ENCODE data around the gene E4F1. TPM values are rescaled to one million over a fixed set of nuclear protein-coding genes. Genes with fewer than 3 reads are reported as not detected.

Gene E4F1
- total and polyA plus RNA-seq, 2 of the 13 experiments (the other 11 are each of a cell fraction or from before 2014, with no cell fraction given), result 13.8 to 19.5 TPM

GRCh38 chr16:2226245-2226793 is 2.9 kb downstream of the E4F1 start (continued):
- no peak for TF ChIP-seq ZNF280D (CRISPR knock-in tag; IDR thresholded peaks at IDR 0.05)
- TF ChIP-seq ZNF782 (CRISPR knock-in tag; IDR thresholded peaks at IDR 0.05; ENCODE audit: borderline replicate concordance), result no peak
- no peak for TF ChIP-seq ZNF761 (CRISPR knock-in tag; conservative IDR thresholded peaks at IDR 0.05)
- no peak for TF ChIP-seq ZBTB43 (CRISPR knock-in tag; conservative IDR thresholded peaks at IDR 0.05)
- peak; percentile 68; the same call in 1 of the 2 replicates for TF ChIP-seq ZNF605 (CRISPR knock-in tag; IDR thresholded peaks at IDR 0.05)
- TF ChIP-seq BATF2 (CRISPR knock-in tag; IDR thresholded peaks at IDR 0.05), result no peak
- TF ChIP-seq ZNF468 (CRISPR knock-in tag; IDR thresholded peaks at IDR 0.05), result no peak
- no peak for TF ChIP-seq NFIC (IDR thresholded peaks at IDR 0.05; ENCODE audit: low read length)
- TF ChIP-seq ZFP37 (CRISPR knock-in tag; IDR thresholded peaks at IDR 0.05; ENCODE audit: borderline replicate concordance), result no peak
- TF ChIP-seq AGO2 (optimal IDR thresholded peaks at IDR 0.05; ENCODE audit: low read depth, low read length), result no peak
- no peak for TF ChIP-seq ZFP90 (CRISPR knock-in tag; IDR thresholded peaks at IDR 0.05; ENCODE audit: borderline replicate concordance)
- TF ChIP-seq ZNF703 (CRISPR knock-in tag; IDR thresholded peaks at IDR 0.05; ENCODE audit: borderline replicate concordance), result no peak
- TF ChIP-seq ZNF430 (CRISPR knock-in tag; IDR thresholded peaks at IDR 0.05), result no peak
- peak; percentile 88 for TF ChIP-seq HIC2 (CRISPR knock-in tag; IDR thresholded peaks at IDR 0.05; ENCODE audit: low read depth)
- TF ChIP-seq TCF7 (IDR thresholded peaks at IDR 0.05; ENCODE audit: low read depth), result peak; percentile 92
- TF ChIP-seq ZXDC (CRISPR knock-in tag; IDR thresholded peaks at IDR 0.05), result no peak
- no peak for TF ChIP-seq ATF4 (CRISPR knock-in tag; IDR thresholded peaks at IDR 0.05)
